HG02973 (cell line): ENCODE measurements around the gene SERPINA12.

Experiments used
- ATAC-seq: cut with Tn5 transposase; IDR thresholded peaks from one replicate; pipeline ENCODE4 v1.9.1; 2021; ENCODE audit warnings: moderate library complexity; ENCODE audit not compliant: unreplicated experiment

Gene SERPINA12

GRCh38 chr14:94467728-94468520, 41.3 kb downstream of the SERPINA12 start:
- no peak for ATAC-seq

DNA sequence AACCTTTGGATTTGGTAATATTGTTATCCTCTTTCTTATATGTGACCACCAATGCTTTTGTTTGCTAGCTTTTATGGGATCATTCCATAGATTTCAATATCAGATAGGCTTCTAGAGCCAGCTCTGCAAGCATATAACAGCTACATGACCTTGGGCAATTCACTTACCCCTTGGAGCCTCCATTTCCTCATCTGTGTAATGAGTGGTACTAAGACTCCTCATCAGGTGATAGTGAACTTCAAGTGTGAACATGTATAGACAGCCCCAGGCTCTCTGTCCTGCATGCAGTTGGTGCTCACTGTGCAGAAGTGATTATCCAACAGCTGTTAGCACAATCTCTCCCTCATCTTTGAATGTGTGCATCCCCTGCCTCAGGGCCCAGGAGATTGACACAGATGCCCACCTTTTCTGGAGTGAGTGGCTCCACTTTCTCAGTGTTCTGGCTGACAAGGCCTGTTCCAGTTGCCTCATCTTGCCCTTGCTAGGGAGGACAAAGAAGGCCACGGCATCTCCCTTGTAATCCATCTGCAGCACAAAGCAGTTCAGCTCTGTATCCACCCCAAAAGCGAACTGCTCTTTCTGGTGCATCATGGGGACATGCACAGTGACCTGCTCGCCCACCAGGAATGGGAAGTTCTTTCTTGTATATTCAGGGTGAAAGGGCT, 42.4 kb downstream of the SERPINA12 start:
- no peak for ATAC-seq

- ATAC-seq, result no peak
Observed at GRCh38 chr14:94465042-94465441, 44.2 kb downstream of the SERPINA12 start.

DNA sequence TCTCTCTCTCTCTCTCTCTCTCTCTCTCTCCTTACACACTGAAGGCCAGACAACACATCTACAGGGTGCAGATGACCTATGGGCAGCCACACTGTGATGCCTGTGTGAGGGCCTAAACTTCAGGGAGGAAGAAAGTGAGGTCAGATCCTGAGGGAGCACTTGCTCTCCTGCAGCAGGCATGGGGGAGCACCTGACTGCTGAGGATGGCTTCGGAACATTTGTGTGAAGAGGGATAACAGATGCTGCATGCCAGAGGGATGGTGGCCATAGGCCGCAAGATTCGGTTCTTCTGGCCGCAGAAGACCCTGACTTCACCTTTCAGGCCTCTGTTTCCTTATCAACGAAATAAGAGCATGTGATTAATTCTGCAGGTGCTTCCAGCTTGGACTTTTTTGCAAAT, 45.0 kb downstream of the SERPINA12 start:
- ATAC-seq, result no peak

DNA sequence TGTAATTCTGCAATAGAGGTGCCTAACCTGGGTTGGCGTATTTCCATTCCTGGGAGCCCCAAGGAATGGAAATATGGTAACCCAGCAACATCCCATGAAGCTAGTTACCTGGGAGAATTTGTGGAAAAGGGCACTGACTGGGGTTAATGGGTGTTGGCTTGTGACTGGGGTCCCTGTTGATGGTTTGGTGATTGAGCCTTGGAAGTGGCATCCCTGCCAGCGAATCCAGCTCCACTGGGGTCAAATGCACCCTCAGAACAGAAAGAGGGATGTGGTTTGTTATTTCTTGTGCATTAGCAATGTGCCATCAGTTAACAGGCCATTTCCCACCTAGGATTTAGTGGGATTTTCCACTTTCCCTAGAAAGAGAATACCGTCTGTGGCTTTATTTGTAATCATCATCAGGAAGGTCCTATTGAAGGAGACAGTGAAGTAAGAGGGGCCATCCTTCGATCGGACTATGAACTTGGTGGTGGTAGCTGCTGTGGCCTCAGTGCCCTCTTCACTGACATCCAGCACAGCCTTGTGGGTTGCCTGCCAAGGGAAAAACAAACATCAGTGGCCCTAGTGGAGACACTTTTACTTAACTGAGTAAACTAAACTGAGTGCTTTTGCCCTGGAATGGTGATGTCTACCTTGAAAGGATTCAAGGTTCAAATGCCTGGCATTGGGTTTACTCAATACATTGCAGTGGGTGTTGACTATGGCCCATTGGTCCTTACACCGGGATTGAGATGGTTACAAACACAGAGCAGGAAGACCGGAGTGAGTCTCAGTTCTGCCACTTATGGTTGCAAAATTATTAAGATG, 46.3 kb downstream of the SERPINA12 start:
- no peak for ATAC-seq

DNA sequence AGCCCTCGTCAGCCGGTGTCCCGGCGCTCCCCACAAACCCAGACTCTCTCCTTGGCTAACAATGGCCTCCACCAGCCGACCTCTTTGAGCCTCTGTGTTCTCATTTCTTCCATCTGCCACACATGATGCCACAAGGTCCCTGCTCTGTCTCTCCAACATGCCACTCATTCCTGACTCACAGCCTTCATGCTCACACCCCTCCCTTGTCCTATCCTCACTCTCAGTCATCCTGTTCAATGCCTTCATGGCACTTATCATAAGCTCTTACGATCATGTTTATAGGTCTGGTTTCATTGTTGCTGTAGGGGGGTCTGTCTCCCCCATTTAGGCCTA, 47.1 kb downstream of the SERPINA12 start:
- no peak for ATAC-seq

DNA sequence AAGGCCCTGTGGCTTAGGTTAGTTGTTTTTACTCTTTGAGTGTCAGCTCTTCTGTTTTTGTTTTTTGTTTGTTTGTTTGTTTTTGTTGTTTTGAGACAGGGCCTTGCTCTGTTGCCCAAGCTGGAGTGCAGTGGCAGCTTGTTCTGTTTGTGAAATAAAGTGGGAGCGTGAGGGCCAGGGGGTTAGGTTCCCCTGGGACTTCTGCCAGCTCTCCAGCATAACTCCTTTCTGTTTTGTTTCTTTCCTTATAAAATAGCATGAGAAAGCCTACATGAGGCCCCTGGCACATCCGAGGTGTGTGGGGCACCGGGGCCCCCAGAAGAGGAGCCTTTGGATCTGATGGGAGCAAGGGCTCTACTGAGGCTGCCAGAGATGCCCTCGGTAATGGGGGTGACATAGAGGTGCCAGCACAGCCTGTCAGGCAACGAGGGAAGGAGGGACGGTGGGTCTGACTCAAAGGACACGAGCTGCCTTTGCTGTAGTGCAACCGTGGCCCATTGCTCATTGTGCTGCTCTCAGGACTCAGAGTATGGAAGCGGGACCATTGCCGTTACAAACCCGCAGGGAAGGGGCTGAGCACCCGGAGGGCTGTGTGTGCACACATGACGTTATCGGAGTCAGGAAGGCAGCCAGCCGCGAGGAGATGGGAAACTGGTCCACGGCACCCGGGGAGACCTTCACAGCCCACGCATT, 47.6 kb downstream of the SERPINA12 start:
- no peak for ATAC-seq

- no peak for ATAC-seq
Observed at GRCh38 chr14:94460631-94461416, 48.4 kb downstream of the SERPINA12 start.

DNA sequence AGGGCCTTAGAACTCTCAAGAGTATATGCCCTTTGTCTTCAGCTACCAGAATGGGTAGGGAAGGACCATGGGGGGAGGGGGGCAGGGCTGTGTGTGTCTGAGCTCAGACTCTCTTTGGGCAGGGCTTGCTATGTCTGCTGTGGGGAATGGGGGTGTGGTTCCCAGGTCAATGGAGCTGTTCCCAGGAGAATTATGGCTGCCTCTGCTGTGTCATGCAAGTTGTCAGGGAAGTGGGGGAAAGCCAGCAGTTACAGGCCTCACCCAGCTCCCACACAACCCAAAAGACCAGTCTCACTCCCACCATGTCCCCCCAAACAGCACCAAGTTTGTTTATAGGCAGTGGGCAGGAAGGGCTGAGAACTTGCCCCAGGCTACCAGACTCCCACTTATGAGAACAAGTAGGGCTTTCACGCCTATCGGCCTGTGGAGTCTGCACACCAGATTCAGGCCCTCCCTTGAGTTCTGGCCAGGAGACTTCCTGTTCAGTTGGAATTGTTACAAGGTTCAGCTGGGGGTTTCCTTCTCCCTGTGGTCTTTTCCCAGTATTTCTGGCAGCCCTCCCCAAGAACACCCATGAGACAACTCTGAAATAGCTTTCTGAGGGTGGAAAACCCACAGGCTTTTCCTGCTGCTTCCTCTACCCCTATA, 50.6 kb downstream of the SERPINA12 start:
- ATAC-seq, result no peak

DNA sequence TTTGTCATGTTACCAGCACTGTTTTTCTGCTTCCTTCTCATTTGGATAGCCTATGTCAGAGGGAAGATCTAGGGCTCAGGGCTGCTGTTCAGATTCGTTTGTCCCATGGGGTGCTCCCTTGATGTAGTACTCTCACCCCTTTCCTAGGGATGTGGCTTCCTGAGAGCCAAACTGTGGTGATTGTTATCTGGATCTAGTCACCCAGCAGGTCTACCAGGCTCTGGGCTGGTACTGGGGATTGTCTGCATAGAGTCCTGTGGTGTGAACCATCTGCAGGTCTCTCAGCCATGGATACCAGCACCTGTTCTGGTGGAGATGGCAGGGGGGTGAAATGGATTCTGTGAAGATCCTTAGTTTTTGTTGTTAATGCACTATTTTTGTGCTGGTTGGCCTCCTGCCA, 51.2 kb downstream of the SERPINA12 start:
- ATAC-seq, result no peak

DNA sequence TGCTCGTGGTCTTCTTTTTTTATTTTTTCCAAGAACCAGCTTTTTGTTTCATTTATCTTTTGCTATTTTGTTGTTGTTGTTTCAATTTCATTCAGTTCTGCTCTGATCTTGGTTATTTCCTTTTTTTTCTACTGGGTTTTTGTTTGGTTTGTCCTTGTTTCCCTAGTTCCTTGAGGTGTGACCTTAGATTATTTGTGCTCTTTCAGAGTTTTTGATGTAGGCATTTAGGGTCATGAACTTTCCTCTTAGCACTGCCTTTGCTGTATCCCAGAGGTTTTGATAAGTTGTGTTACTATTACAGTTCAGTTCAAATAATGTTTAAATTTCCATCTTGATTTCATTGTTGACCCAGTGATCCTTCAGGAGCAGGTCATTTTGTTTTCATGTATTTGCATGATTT, 53.3 kb downstream of the SERPINA12 start:
- ATAC-seq, result no peak

GRCh38 chr14:94451826-94452225, 57.4 kb downstream of the SERPINA12 start:
- no peak for ATAC-seq

- no peak for ATAC-seq
Observed at GRCh38 chr14:94451091-94451771, 58.0 kb downstream of the SERPINA12 start.

GRCh38 chr14:94450722-94451090, 58.6 kb downstream of the SERPINA12 start:
- no peak for ATAC-seq

DNA sequence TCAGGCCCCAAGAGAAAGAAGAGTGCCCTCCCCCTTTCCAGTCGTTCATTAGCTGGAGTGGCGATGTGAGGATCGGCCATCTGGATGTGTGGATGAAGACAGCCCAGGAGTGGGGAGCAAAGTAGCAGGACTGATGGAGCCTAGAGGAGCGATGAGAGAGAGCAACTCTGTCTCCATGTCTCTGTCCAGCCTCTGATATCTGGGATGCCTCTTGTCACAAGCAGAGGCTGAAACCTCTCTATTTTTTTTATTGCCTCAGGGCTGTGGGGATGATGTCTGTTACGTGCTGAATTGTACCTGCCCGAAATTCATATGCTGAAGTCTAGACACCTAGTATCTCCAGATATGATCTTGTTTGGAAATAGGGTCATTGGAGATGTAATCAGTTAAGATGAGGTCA, 59.3 kb downstream of the SERPINA12 start:
- ATAC-seq, result no peak

- no peak for ATAC-seq
Observed at GRCh38 chr14:94448071-94448808, 61.0 kb downstream of the SERPINA12 start.

DNA sequence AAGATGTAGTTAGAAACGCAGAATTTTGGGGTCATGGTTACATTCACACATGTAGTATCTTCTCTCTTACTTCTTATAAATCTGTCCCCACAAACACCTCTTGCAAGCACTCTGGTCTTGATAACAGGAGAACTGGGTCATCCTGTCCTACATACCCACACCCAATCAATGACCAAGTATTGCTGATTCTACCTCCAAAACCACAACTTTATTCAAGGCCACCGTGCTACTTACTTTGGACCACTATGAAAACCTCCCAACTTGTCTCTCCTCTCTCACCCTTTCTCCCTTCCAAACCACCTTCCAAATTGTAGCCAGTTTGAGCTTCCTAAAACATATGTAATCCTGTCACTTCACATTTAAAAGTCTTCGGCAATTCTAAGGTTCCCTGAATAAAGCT, 62.1 kb downstream of the SERPINA12 start:
- no peak for ATAC-seq

DNA sequence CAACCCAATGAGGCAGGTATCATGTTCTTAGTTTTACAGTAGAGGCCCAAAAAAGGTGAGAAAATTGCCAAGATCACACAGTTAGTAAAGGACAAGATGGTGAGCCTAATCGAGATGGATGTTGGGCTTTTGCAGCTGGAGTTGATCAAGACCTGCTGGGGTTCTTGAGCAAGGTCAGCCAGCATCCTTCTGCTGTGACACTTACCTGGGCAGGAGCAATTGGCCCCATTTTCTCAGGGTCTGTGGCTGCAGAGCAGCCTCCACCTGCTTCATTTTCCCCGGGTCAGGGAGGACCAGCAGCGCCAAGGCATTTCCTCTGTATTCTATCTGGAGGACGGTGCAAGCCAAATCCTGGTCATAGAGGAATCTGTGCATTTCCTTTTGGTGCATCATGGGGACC, 63.1 kb downstream of the SERPINA12 start:
- ATAC-seq, result no peak

GRCh38 chr14:94445003-94445402, 64.3 kb downstream of the SERPINA12 start:
- ATAC-seq, result no peak
